Measurements from ENCODE around the gene DACT2. TPM values are rescaled to one million over a fixed set of nuclear protein-coding genes. Genes with fewer than 3 reads are reported as not detected.

DACT2 gene
- total RNA-seq, 6 experiments from 2014 or later: not detected

GRCh38 chr6:168366473-168366872, 46.9 kb upstream of the DACT2 start:
- TF ChIP-seq CTCF (IDR thresholded peaks at IDR 0.05): no peak
- peaks cover 56% of the 10 kb centered on the region for H3K9me3 Mint-ChIP-seq
- no peak overlapping the region for H3K27ac Mint-ChIP-seq
- H3K36me3 Mint-ChIP-seq (ENCODE audit: low read depth): no peaks in the 10 kb centered on the region; the same call in 1 of the 2 replicates
- no peaks in the 10 kb centered on the region; the same call in 1 of the 2 replicates for H3K27me3 Mint-ChIP-seq (ENCODE audit: insufficient read depth)
- no peak for DNase-seq
- H3K4me3 Mint-ChIP-seq: no peak overlapping the region
- H3K4me1 Mint-ChIP-seq (ENCODE audit: low read depth): no peaks in the 10 kb centered on the region

- H3K27me3 Mint-ChIP-seq (ENCODE audit: insufficient read depth): no peaks in the 10 kb centered on the region; the same call in 1 of the 2 replicates
- no peak for TF ChIP-seq CTCF (IDR thresholded peaks at IDR 0.05)
- H3K4me3 Mint-ChIP-seq: no peak overlapping the region
- H3K27ac Mint-ChIP-seq: no peak overlapping the region
- H3K4me1 Mint-ChIP-seq (ENCODE audit: low read depth): no peaks in the 10 kb centered on the region
- H3K9me3 Mint-ChIP-seq: peaks cover 58% of the 10 kb centered on the region
- H3K36me3 Mint-ChIP-seq (ENCODE audit: low read depth): no peaks in the 10 kb centered on the region; the same call in 1 of the 2 replicates
- DNase-seq: no peak
Measured at GRCh38 chr6:168365422-168366165, 46.0 kb upstream of the DACT2 start.

GRCh38 chr6:168364793-168365421, 45.3 kb upstream of the DACT2 start:
- Mint-ChIP-seq H3K36me3 (ENCODE audit: low read depth) (no peaks in the 10 kb centered on the region; the same call in 1 of the 2 replicates), H3K4me3 (no peak overlapping the region), H3K9me3 (peaks cover 57% of the 10 kb centered on the region), H3K27ac (no peak overlapping the region), H3K4me1 (ENCODE audit: low read depth) (no peaks in the 10 kb centered on the region), H3K27me3 (ENCODE audit: insufficient read depth) (no peaks in the 10 kb centered on the region; the same call in 1 of the 2 replicates)
- no peak for TF ChIP-seq CTCF (IDR thresholded peaks at IDR 0.05)
- no peak for DNase-seq

GRCh38 chr6:168363811-168364792, 44.5 kb upstream of the DACT2 start:
- Mint-ChIP-seq H3K4me1 (ENCODE audit: low read depth) (no peaks in the 10 kb centered on the region), H3K9me3 (peaks cover 62% of the 10 kb centered on the region), H3K36me3 (ENCODE audit: low read depth) (no peaks in the 10 kb centered on the region; the same call in 1 of the 2 replicates), H3K27me3 (ENCODE audit: insufficient read depth) (no peaks in the 10 kb centered on the region; the same call in 1 of the 2 replicates), H3K4me3 (no peak overlapping the region), H3K27ac (no peak overlapping the region)
- no peak for TF ChIP-seq CTCF (IDR thresholded peaks at IDR 0.05)
- DNase-seq: no peak

GRCh38 chr6:168363302-168363701, 43.7 kb upstream of the DACT2 start:
- Mint-ChIP-seq H3K9me3 (peaks cover 60% of the 10 kb centered on the region), H3K36me3 (ENCODE audit: low read depth) (no peaks in the 10 kb centered on the region; the same call in 1 of the 2 replicates), H3K27me3 (ENCODE audit: insufficient read depth) (no peaks in the 10 kb centered on the region; the same call in 1 of the 2 replicates), H3K4me1 (ENCODE audit: low read depth) (no peaks in the 10 kb centered on the region), H3K27ac (no peak overlapping the region), H3K4me3 (no peak overlapping the region)
- TF ChIP-seq CTCF (IDR thresholded peaks at IDR 0.05): no peak
- no peak for DNase-seq

Measured in HFFc6 (cell line).